ENCODE data around the gene FAM43A.

Gene FAM43A

GRCh38 chr3:194682694-194683310, 2.9 kb upstream of the FAM43A start:
- H3K27ac ChIP-seq, result peak overlapping the region; percentile 78
- ChIA-PET POLR2A (ENCODE audit: low non-redundant PET) (interaction anchor here (0.5 to 1.3 kb wide), 2 partner anchors 11 to 213 kb away, joined by 3 to 5 read pairs; partner anchors contain the start of gene LSG1), CTCF (interaction anchor here (0.5 to 2.8 kb wide), 27 partner anchors 11 to 839 kb away, joined by 3 to 17 read pairs (median 4); partner anchors contain the start of genes LSG1 and XXYLT1)
- peak; percentile 88 for TF ChIP-seq CTCF (conservative IDR thresholded peaks at IDR 0.05; ENCODE audit: low read depth)
- peak; percentile 93 for DNase-seq (ENCODE audit: low spot score)

GRCh38 chr3:194683380-194683779, 2.3 kb upstream of the FAM43A start:
- TF ChIP-seq CTCF (conservative IDR thresholded peaks at IDR 0.05; ENCODE audit: low read depth), result no peak
- peak overlapping the region; percentile 78 for H3K27ac ChIP-seq
- ChIA-PET CTCF (interaction anchor here (0.5 to 2.8 kb wide), 15 partner anchors 12 to 838 kb away, joined by 3 to 17 read pairs (median 4); partner anchors contain the start of genes LSG1 and XXYLT1), POLR2A (ENCODE audit: low non-redundant PET) (interaction anchor here (1.3 kb wide), 1 partner anchor 11 kb away, joined by 5 read pairs; the partner anchor contains the start of gene LSG1)
- no peak for DNase-seq (ENCODE audit: low spot score)

GRCh38 chr3:194685065-194685717, 492 bp upstream of the FAM43A start:
- CTCF ChIA-PET, result interaction anchor here (0.7 to 1.0 kb wide), 2 partner anchors 192 to 422 kb away, joined by 3 to 4 read pairs; no protein-coding TSS in a partner anchor
- no peak for TF ChIP-seq CTCF (conservative IDR thresholded peaks at IDR 0.05; ENCODE audit: low read depth)

GRCh38 chr3:194686414-194686815, 732 bp downstream of the FAM43A start:
- H3K27ac ChIP-seq, result peak overlapping the region; percentile 83
- DNase-seq (ENCODE audit: low spot score), result no peak
- POLR2A ChIA-PET (ENCODE audit: low non-redundant PET), result interaction anchor here (0.6 to 1.1 kb wide), 4 partner anchors 184 to 375 kb away, joined by 3 to 4 read pairs (median 3); no protein-coding TSS in a partner anchor
- no peak for TF ChIP-seq CTCF (conservative IDR thresholded peaks at IDR 0.05; ENCODE audit: low read depth)
- CTCF ChIA-PET, result interaction anchor here (0.6 to 1.2 kb wide), 8 partner anchors 14 to 592 kb away, joined by 3 to 8 read pairs (median 4); partner anchors contain the start of gene LSG1

More at GRCh38 chr3:194685065-194685717, 492 bp upstream of the FAM43A start:
- peak overlapping the region; percentile 83 for H3K27ac ChIP-seq
- POLR2A ChIA-PET (ENCODE audit: low non-redundant PET), result interaction anchor here (0.7 to 1.0 kb wide), 2 partner anchors 186 to 356 kb away, joined by 3 read pairs; no protein-coding TSS in a partner anchor
- no peak for DNase-seq (ENCODE audit: low spot score)

- ChIA-PET CTCF (interaction anchor here (0.6 to 1.4 kb wide), 11 partner anchors 14 to 1021 kb away, joined by 3 to 7 read pairs (median 4); partner anchors contain the start of gene LSG1), POLR2A (ENCODE audit: low non-redundant PET) (interaction anchor here (0.8 to 1.1 kb wide), 2 partner anchors 183 to 375 kb away, joined by 3 to 4 read pairs; no protein-coding TSS in a partner anchor)
- TF ChIP-seq CTCF (conservative IDR thresholded peaks at IDR 0.05; ENCODE audit: low read depth), result no peak
- DNase-seq (ENCODE audit: low spot score), result no peak
- peak overlapping the region; percentile 83 for H3K27ac ChIP-seq
Measured at GRCh38 chr3:194686816-194687637, 1.3 kb downstream of the FAM43A start.
